GM23338 (cell line): Measurements from ENCODE around the gene LRRN1. TPM values are rescaled to one million over a fixed set of nuclear protein-coding genes. Genes with fewer than 3 reads are reported as not detected.

Source experiments
- ATAC-seq: fragments of 200-7000 bp; cut with Tn5 transposase; 3 replicates; pipeline ENCODE4 v1.9.1; 2020
- DNase-seq: peaks from one replicate; pipeline ENCODE4 v3.0.0-alpha.2; 2015; ENCODE audit warnings: low spot score
- H2AFZ ChIP-seq: fragments of 200-600 bp; sonication (generic); 2 replicates; pipeline ENCODE4 v1.8.0; 2016; ENCODE audit warnings: antibody characterized with exemption, mild to moderate bottlenecking, moderate library complexity
- H3F3A ChIP-seq: fragments of 200-600 bp; sonication (generic); replicated peaks from 2 replicates; pipeline ENCODE4 v1.8.0; 2017; ENCODE audit warnings: antibody characterized with exemption, mixed run types, low read depth
- H3K27ac ChIP-seq: fragments of 200-600 bp; sonication (generic); 2 replicates; pipeline ENCODE4 v1.6.1; 2016; ENCODE audit warnings: low read depth
- H3K27me3 ChIP-seq: fragments of 200-600 bp; sonication (generic); 2 replicates; pipeline ENCODE4 v1.8.0; 2016; ENCODE audit warnings: mild to moderate bottlenecking, mixed run types, moderate library complexity; ENCODE audit not compliant: insufficient read depth
- H3K36me3 ChIP-seq: fragments of 200-600 bp; sonication (generic); 2 replicates; pipeline ENCODE4 v1.8.0; 2016; ENCODE audit warnings: mild to moderate bottlenecking; ENCODE audit not compliant: insufficient read depth
- H3K4me1 ChIP-seq: fragments of 200-600 bp; sonication (generic); 2 replicates; pipeline ENCODE4 v1.8.0; 2016; ENCODE audit warnings: mild to moderate bottlenecking, moderate library complexity; ENCODE audit not compliant: insufficient read depth
- H3K4me2 ChIP-seq: fragments of 200-600 bp; sonication (generic); 2 replicates; pipeline ENCODE4 v1.7.1; 2017; ENCODE audit warnings: mixed run types
- H3K4me3 ChIP-seq: fragments of 200-600 bp; sonication (generic); 2 replicates; pipeline ENCODE4 v1.6.1; 2016; ENCODE audit warnings: mixed run types
- H3K79me2 ChIP-seq: fragments of 200-600 bp; sonication (generic); replicated peaks from 2 replicates; pipeline ENCODE4 v1.8.0; 2017; ENCODE audit warnings: mild to moderate bottlenecking; ENCODE audit not compliant: insufficient read depth
- H3K9me2 ChIP-seq: fragments of 200-600 bp; sonication (generic); 2 replicates; pipeline ENCODE4 v1.8.0; 2017; ENCODE audit not compliant: insufficient read depth
- H4K20me1 ChIP-seq: fragments of 200-600 bp; sonication (generic); replicated peaks from 2 replicates; pipeline ENCODE4 v1.8.0; 2017; ENCODE audit warnings: mild to moderate bottlenecking; ENCODE audit not compliant: insufficient read depth
- H3K27ac Mint-ChIP-seq: 2 replicates; pipeline ENCODE4 v1.8.0; 2020; ENCODE audit warnings: inconsistent platforms, mild to moderate bottlenecking, moderate library complexity, mixed read lengths
- H3K27me3 Mint-ChIP-seq: 3 replicates; pipeline ENCODE4 v1.8.0; 2022; ENCODE audit warnings: low read depth, mild to moderate bottlenecking, moderate library complexity, mixed read lengths, inconsistent platforms; ENCODE audit not compliant: insufficient read depth, poor library complexity
- H3K36me3 Mint-ChIP-seq: 3 replicates; pipeline ENCODE4 v1.8.0; 2021; ENCODE audit warnings: low read depth, mild to moderate bottlenecking, inconsistent platforms, moderate library complexity, mixed read lengths
- H3K4me1 Mint-ChIP-seq: 3 replicates; pipeline ENCODE4 v1.8.0; 2020; ENCODE audit warnings: mild to moderate bottlenecking, inconsistent platforms, mixed read lengths
- H3K4me3 Mint-ChIP-seq: 3 replicates; pipeline ENCODE4 v1.8.0; 2021; ENCODE audit warnings: moderate library complexity, mild to moderate bottlenecking, inconsistent platforms, mixed read lengths
- H3K9me3 Mint-ChIP-seq: 3 replicates; pipeline ENCODE4 v1.8.0; 2020; ENCODE audit warnings: moderate library complexity, mild to moderate bottlenecking, inconsistent platforms, mixed read lengths
- CREB1 ChIP-seq: fragments of 250-450 bp; sonication (Bioruptor Pico); IDR thresholded peaks from 2 replicates; pipeline ENCODE4 v1.5.0; 2020; ENCODE audit warnings: low read depth, mild to moderate bottlenecking, moderate library complexity
- ETS1 ChIP-seq: IDR thresholded peaks from 2 replicates; pipeline ENCODE4 v1.6.1; 2016; ENCODE audit warnings: antibody characterized with exemption
- EZH2 ChIP-seq: fragments of 200-600 bp; sonication (generic); IDR thresholded peaks from one replicate; pipeline ENCODE4 v1.8.0; 2017; ENCODE audit warnings: antibody characterized with exemption, mild to moderate bottlenecking, low read depth; ENCODE audit not compliant: unreplicated experiment
- EZH2phosphoT487 ChIP-seq: fragments of 200-600 bp; sonication (generic); IDR thresholded peaks from one replicate; pipeline ENCODE4 v1.8.1; 2018; ENCODE audit warnings: antibody characterized with exemption; ENCODE audit not compliant: unreplicated experiment
- JUNB ChIP-seq: IDR thresholded peaks from one replicate; pipeline ENCODE4 v1.6.1; 2016; ENCODE audit warnings: antibody characterized with exemption; ENCODE audit not compliant: unreplicated experiment
- NANOG ChIP-seq: IDR thresholded peaks from 2 replicates; pipeline ENCODE4 v1.6.1; 2016; ENCODE audit warnings: antibody characterized with exemption, borderline replicate concordance
- POLR2AphosphoS5 ChIP-seq: IDR thresholded peaks from 2 replicates; pipeline ENCODE4 v1.6.1; 2016; ENCODE audit warnings: antibody characterized with exemption, low read depth
- REST ChIP-seq: IDR thresholded peaks from one replicate; pipeline ENCODE4 v1.6.1; 2018; ENCODE audit warnings: antibody characterized with exemption; ENCODE audit not compliant: unreplicated experiment
- STAT1 ChIP-seq: IDR thresholded peaks from one replicate; pipeline ENCODE4 v1.6.1; 2016; ENCODE audit warnings: antibody characterized with exemption; ENCODE audit not compliant: unreplicated experiment
- ZNF114 ChIP-seq: fragments of 250-450 bp; sonication (Bioruptor Pico); IDR thresholded peaks from 2 replicates; pipeline ENCODE4 v1.5.0; 2020; ENCODE audit warnings: mild to moderate bottlenecking, moderate library complexity
- ZNF331 ChIP-seq: fragments of 250-450 bp; sonication (Bioruptor Pico); IDR thresholded peaks from 2 replicates; pipeline ENCODE4 v1.5.0; 2020; ENCODE audit warnings: low read depth, mild to moderate bottlenecking, moderate library complexity
- ZNF462 ChIP-seq: fragments of 250-450 bp; sonication (Bioruptor Pico); IDR thresholded peaks from 2 replicates; pipeline ENCODE4 v1.5.0; 2020; ENCODE audit warnings: mild to moderate bottlenecking, moderate library complexity
- polyA plus RNA-seq: library from polyadenylated mRNA; unstranded; fragments of >200 nt; fragmentation: Nextera tagmentation; extraction: Ambion mirVana; gene quantifications from 2 replicates; pipeline ENCODE4 v1.2.1, GENCODE V29; 2016
- total RNA-seq: library from RNA; depleted of rRNA; stranded (reverse); fragments of >200 nt; shearing (Covaris generic); gene quantifications from 2 replicates; pipeline ENCODE4 v1.2.3, GENCODE V29; 2014

LRRN1 gene
- total and polyA plus RNA-seq, 2 experiments from 2014 or later: 85.7 to 172 TPM

GRCh38 chr3:3772338-3772737 is 26.9 kb upstream of the LRRN1 start:
- H3F3A ChIP-seq: no peaks in the 10 kb centered on the region

More at GRCh38 chr3:3772338-3772737, 26.9 kb upstream of the LRRN1 start:
- Mint-ChIP-seq H3K36me3 (peaks cover 12% of the 10 kb centered on the region), H3K9me3 (peaks cover 80% of the 10 kb centered on the region), H3K4me1 (no peaks in the 10 kb centered on the region), H3K27me3 (no peaks in the 10 kb centered on the region), H3K4me3 (no peak overlapping the region), H3K27ac (no peak overlapping the region)
- no peak for DNase-seq
- Histone ChIP-seq H3K4me1 (no peaks in the 10 kb centered on the region), H4K20me1 (no peaks in the 10 kb centered on the region), H3K36me3 (no peaks in the 10 kb centered on the region), H3K4me3 (no peak overlapping the region), H3K27ac (no peak overlapping the region), H3K9me2 (0 out of 2 replicates have a peak, but pooled peaks cover 8% of the 10 kb centered on the region), H3K79me2 (no peaks in the 10 kb centered on the region), H2AFZ (no peak overlapping the region), H3K4me2 (no peak overlapping the region), H3K27me3 (no peaks in the 10 kb centered on the region)
- TF ChIP-seq POLR2AphosphoS5: no peak
- no peak for TF ChIP-seq ZNF462
- no peak for TF ChIP-seq STAT1
- TF ChIP-seq ZNF114 (CRISPR knock-in tag): no peak
- TF ChIP-seq ETS1: no peak
- TF ChIP-seq JUNB: no peak
- TF ChIP-seq NANOG: no peak
- no peak for TF ChIP-seq EZH2phosphoT487
- no peak for TF ChIP-seq ZNF331 (CRISPR knock-in tag)
- TF ChIP-seq CREB1 (CRISPR knock-in tag): no peak
- no peak for TF ChIP-seq REST
- TF ChIP-seq EZH2: no peak
- no peak for ATAC-seq
